ENCODE results near the gene RABGAP1L.

DNA sequence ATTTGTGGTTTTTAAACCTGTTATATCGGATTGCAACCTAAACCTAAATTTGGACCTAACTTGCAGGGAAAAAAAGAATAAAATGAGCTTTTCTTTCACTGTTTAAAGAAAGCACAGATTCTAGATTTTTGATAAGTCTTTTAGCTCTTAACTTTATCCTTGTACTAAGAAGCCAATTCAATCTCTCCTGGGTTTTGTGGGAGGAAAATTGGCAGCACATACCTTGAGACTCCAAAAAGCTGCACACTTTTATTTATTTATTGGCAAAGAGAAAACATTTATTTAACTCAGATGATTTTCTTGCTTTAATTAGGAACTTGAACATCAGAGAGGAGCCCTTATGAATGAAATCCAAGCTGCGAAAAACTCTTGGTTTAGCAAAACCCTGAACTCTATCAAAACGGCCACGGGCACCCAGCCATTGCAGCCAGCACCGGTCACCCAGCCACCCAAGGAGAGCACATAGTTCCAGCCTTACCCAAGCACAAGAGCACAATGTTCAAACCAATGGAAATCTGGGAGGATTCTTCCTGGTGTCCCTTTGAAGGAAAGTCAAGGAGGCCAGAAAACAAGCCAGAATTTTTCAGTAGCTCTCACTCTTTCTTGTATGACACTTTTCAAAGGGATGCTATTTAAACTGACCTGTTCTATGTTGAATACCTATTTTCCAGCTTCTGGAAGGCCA, 830.4 kb downstream of the RABGAP1L start:
- TF ChIP-seq EZH2phosphoT487 (IDR thresholded peaks at IDR 0.05; ENCODE audit: borderline replicate concordance) (no peak), CTCF (conservative IDR thresholded peaks at IDR 0.05; ENCODE audit: low read length) (no peak)
